ENCODE data around the gene GNB1.

Gene GNB1

DNA sequence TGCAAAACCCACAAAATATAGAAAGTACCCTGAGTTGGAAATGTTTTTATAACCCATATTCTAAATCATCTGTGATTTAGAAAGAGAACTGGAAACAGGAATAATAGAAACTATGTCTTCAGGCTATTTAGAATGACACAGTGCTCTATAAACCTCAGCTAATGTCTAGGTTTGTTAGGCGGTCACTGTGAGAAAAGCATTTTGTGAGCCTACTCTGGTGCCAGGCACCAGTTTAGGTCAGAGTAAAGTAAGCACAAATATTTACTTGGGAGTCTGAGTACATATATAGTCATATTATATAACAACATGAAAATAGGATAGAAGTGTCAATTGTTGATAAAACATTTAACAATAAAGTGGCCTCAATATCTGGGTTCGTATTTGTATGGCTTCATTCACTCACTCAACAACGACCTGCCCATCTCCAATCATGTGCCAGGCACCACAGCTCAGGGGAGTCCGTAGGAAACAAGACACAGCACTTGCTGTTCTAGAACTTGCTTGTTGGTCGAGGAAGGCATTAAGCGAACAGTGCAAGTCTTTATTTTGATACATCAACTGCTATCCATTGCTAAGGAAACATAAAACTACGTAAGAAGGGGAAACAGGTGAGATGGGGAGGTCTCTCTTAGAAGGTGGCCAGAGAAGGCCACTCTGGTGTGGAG is 37.2 kb downstream of the GNB1 start:
- DNase-seq: no peak

GRCh38 chr1:1852619-1853414 is 38.1 kb downstream of the GNB1 start:
- DNase-seq: no peak

- no peak for DNase-seq
Observed at GRCh38 chr1:1847890-1848289, 43.0 kb downstream of the GNB1 start.

GRCh38 chr1:1847061-1847850 is 43.6 kb downstream of the GNB1 start:
- DNase-seq: no peak

DNA sequence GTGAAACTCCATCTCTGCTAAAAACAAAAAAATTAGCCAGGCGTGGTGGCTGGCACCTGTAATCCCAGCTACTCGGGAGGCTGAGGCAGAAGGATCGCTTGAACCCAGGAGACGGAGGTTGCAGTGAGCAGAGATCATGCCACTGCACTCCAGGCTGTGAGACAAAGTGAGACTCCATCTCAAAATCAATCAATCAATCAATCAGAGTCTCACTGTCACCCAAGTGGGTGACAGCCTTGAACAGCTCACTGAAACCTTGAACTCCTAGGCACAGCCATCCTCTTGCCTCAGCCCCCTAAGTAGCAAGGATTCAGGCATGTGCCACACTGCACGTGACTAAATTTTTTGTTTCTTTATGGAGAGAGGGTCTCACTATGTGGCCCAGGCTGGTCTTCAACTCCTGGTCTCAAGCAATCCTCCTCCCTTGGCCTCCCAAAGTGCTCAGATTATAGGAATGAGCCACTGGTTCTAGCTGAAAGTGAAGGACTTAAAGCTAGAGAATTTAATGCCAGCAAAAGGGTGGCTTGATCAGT is 44.4 kb downstream of the GNB1 start:
- no peak for DNase-seq

GRCh38 chr1:1842360-1843146 is 48.3 kb downstream of the GNB1 start:
- DNase-seq: peak; percentile 66

- DNase-seq: no peak
Observed at GRCh38 chr1:1841575-1841995, 49.3 kb downstream of the GNB1 start.

DNA sequence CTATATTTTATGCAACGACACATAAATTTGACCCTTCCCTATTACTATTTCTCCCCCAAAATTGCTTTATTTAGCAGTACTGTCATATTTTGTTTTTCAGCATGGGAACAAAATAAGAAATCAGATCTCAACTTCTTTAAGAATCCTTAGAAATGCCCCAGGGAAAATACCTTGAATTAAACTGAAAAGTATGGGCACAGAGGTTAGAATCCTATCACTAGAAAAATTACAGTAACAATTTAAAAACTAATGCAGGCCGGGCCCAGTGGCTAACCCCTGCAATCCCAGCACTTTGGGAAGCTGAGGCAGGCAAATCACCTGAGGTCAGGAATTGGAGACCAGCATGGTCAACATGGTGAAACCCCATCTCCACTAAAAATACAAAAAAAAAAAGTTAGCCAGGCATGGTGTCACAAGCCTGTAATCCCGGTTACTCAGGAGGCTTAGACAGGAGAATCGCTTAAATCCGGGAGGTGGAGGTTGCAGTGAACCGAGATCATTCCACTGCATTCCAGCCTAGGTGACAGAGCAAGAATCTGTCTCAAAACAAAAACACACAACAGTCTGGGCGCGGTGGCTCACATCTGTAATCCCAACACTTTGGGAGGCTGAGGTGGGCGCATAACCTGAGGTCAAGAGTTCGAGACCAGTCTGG is 51.4 kb downstream of the GNB1 start:
- DNase-seq: no peak

- no peak for DNase-seq
Observed at GRCh38 chr1:1836119-1836518, 54.8 kb downstream of the GNB1 start.

DNA sequence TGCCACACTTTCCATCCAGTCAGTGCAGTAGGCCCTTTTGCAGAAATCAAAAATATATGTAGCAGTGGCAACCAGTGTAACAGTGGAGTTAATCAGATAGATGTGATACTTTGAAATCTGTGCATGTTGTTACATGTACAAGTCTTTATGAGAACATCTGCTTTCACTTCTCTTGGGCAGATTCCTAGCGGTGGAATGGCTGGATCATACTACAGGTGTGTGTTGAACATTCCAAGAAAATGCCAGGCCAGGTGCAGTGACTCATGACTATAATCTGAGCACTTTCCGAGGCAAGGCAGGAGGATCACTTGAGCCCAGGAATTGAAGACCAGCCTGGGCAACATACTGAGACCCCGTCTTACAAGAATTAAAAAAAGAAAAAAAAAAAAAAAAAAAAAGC is 55.3 kb downstream of the GNB1 start:
- peak; percentile 13 for DNase-seq

DNA sequence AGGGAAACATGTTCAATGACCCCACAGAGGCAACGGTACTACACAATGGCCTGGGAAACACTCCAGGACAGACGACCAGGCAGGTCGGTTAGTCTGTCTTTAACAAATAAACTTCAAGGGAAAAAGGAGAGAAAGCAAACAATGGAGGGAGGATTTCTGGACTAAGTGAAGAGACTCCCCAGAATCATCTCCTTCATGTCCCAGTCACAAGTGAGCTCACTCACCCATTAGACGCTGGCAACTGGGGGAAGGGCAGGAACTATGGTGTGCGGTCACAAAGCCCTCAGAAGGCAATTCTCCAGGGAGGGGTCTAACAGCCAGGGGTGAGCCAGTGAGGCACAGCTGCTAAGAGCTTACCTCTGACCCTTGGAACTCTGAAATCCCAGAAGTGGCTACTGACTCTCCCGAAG is 57.0 kb downstream of the GNB1 start:
- no peak for DNase-seq

DNA sequence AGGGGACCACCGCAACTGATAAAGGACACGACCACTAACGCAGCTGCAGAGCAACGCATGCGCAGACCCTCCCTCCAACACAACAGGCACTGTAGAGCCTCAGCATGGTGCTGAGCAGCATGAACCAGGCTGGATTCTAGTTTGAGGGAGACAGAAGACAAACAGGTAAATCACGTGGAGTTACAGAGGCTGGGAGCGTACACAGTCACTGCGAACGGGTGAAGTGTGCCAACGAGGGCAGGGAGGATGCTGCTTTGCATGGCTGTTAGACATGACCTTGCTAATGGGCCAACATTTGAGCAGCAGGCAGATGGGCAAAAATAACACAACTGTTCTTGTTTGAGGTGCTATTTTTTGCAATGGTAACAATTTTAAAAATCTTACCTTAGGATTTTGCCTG is 57.4 kb downstream of the GNB1 start:
- DNase-seq: no peak

DNA sequence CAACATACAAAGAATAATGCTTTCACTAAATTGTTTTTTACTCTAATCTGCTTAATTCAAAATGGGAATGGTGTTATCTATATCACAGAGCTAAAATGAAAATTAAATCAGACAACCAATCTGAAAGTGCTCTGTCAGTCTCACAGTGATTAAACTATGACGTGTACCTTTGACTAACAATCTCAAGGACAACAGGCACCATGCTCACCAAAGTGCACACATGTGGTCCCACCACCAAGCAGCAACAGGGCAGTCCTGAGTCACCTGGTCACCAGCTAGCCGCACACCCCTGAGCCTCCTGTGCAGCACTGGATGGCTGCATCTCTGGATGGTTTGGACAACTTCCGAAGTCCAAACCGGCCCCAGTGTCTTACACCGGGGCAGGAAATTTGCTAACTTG is 58.1 kb downstream of the GNB1 start:
- no peak for DNase-seq

DNA sequence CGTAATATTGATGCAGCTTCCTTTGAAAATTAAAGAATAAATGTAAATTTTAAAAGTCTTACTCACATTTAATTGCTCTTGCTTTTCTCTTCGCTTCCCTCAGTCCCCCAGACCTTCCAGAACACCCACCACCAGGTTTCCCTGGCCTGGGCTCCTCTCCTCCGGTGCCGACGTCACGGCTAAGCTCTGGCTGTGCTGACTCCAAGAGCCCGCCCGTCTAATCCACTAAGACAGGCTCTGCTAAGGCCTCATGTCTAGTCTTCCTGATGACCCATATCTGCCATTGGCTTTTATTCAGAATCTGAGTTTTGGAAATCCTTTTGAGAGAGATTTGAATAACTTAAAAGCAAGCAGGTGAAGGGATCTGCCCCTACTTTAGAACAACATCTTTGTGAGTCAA is 58.7 kb downstream of the GNB1 start:
- no peak for DNase-seq

GRCh38 chr1:1827089-1827848 is 63.6 kb downstream of the GNB1 start:
- DNase-seq: no peak

DNA sequence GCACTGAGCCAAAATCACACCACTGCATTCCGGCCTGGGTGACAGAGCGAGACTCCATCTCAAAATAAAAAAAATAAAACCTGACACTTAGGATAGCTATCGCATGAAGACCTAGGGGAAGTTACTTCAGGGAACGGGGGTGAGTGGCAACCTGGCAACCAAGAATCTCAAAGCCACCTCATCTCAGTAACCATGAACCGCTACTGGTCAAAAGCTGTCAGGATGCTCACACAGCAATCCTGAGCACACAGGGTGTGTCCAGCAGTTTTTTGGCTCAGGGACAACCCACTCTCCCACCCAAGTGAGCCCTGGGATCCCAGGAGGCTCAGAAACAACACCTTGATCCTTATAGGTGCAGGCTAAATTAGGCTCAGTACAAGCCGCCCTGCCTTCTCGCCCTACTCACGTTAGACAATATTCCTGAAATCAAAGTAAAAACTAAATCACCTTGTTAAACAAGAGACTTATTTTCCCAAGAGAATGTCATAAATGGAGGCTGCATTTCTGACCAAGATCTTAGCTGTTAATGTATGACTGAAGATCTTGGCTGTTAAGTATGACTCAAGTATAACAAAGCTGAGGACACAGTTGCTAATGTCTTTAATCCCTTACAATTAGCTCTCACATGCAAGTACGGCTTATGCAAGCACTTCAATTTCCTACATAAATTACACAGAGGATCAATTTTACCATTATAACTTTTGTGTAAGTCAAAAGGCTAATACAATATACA is 64.4 kb downstream of the GNB1 start:
- DNase-seq: no peak

DNA sequence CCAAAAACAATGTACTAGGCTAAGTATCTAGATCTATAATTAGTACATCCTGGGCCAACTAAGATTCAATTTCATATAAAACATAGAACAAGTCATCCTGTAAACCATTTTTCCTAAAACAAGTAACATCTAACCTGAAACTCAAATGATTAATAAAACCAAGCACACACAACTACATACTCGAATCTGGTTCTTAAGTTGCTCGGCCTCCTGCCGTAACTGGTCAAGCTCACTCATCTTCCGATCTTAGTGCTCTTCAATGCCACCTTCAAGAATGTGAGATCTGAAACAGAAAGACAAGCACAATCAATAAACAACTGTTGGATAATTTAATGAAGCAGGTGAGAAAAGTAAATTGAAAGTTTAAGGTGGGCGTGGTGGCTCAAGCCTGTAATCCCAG is 65.7 kb downstream of the GNB1 start:
- DNase-seq: no peak

DNA sequence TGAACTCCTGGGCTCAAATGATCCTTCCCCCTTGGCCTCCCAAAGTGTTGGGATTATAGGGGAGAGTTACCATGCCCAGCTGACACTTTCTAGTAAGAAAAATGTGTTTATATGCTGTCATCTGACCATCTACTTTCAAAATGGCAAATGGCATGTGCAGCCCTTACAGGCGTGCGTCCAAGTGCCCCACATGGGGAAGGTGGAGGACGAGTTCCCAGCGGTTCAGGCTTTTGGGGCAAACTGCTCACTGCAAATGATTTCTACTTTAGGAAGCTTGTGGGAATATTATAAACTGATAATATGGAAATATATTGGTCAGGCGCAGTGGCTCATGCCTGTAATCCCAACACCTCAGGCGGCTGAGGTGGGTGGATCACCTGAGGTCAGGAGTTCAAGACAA is 71.1 kb downstream of the GNB1 start:
- DNase-seq: no peak

GRCh38 chr1:1817221-1817620 is 73.7 kb downstream of the GNB1 start:
- no peak for DNase-seq

DNA sequence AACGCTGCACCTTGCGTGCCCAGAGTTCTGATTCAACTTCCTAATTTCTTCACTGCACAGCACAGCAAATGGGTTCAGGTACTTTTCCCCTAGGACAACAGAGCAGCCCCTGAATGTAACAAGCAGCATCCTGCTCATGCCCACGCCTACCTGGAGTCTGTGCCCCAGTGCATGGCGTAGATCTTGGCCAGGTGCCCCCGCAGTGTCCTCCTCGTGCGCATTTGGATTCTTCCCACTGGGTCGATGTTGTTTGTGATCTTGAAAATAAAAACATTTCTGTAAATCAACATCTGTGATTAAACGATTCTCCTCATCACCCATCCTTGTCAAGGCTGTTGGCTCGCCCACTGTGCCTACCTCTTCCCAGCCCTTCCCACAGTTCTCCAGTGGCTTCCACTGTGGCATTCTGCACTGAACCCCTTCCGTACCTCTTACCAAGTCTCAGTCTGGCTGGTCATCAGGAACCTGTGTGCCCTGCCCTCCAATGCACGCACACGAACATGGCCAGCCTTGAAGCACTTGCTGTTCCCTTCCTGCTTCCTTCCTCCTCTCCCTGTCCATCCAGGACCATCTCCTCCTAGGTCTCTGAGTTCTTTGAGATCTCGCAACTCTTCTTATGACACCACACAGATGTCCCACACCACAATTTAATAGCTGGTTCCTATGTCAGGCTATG is 75.1 kb downstream of the GNB1 start:
- DNase-seq: no peak
